GM12864 (cell line): ENCODE measurements around the gene CCDC185.
"Not testable (repeated sequence)": the region's sequence is repeated elsewhere in the genome, so short reads cannot be mapped to it uniquely, and the experiment has no call there.

Experiments used
- DNase-seq: peaks from one replicate; pipeline ENCODE4 v3.0.0-alpha.2; 2011; ENCODE audit warnings: low read depth
- H3K4me3 ChIP-seq: 2 replicates; pipeline ENCODE4 v1.5.1; 2011; ENCODE audit warnings: mild to moderate bottlenecking, low read depth, low read length, control low read depth
- CTCF ChIP-seq: IDR thresholded peaks from 2 replicates; pipeline ENCODE4 v1.5.1; 2011; ENCODE audit warnings: low read depth, mild to moderate bottlenecking, moderate library complexity, low read length, control low read depth, inconsistent platforms; ENCODE audit errors: missing control alignments

Gene CCDC185

GRCh38 chr1:223390618-223391017 lies 2.6 kb upstream of the CCDC185 start:
- TF ChIP-seq CTCF: no peak
- DNase-seq: no peak

GRCh38 chr1:223394242-223394641 lies 1.0 kb downstream of the CCDC185 start:
- no peak overlapping the region for H3K4me3 ChIP-seq
- TF ChIP-seq CTCF: no peak
- DNase-seq: no peak

More at GRCh38 chr1:223390618-223391017, 2.6 kb upstream of the CCDC185 start:
- H3K4me3 ChIP-seq: no peak overlapping the region

- TF ChIP-seq CTCF: no peak
- no peak for DNase-seq
- H3K4me3 ChIP-seq: no peak overlapping the region
Observed at GRCh38 chr1:223394706-223395105, 1.5 kb downstream of the CCDC185 start.

- not testable (repeated sequence) for DNase-seq, H3K4me3 ChIP-seq
Observed at GRCh38 chr1:223399393-223399792, 6.2 kb downstream of the CCDC185 start.

GRCh38 chr1:223401873-223402789 lies 8.9 kb downstream of the CCDC185 start:
- no peak overlapping the region for H3K4me3 ChIP-seq
- no peak for DNase-seq
- TF ChIP-seq CTCF: no peak

GRCh38 chr1:223402790-223403142 lies 9.6 kb downstream of the CCDC185 start:
- no peak for DNase-seq
- no peak overlapping the region for H3K4me3 ChIP-seq
- no peak for TF ChIP-seq CTCF

- DNase-seq: no peak
- H3K4me3 ChIP-seq: no peak overlapping the region
- no peak for TF ChIP-seq CTCF
Observed at GRCh38 chr1:223403184-223403815, 10.1 kb downstream of the CCDC185 start.
